ENCODE data around the gene HCFC1R1. TPM values are rescaled to one million over a fixed set of nuclear protein-coding genes. Genes with fewer than 3 reads are reported as not detected.

The HCFC1R1 gene
- total RNA-seq, 1 donor from 2014 or later = 65.7 TPM

GRCh38 chr16:3038256-3038655, 14.5 kb upstream of the HCFC1R1 start:
- Mint-ChIP-seq H3K27me3 (ENCODE audit: low read depth) (peaks cover 84% of the 10 kb centered on the region), H3K4me1 (peaks cover 4% of the 10 kb centered on the region), H3K27ac (no peak overlapping the region), H3K36me3 (no peaks in the 10 kb centered on the region), H3K4me3 (no peak overlapping the region), H3K9me3 (no peaks in the 10 kb centered on the region)
- no peak for TF ChIP-seq CTCF (IDR thresholded peaks at IDR 0.05; ENCODE audit: unreplicated experiment)
- no peak for DNase-seq (ENCODE audit: low spot score in 2 of 2, unreplicated experiment in 2 of 2)

GRCh38 chr16:3036726-3037315, 13.1 kb upstream of the HCFC1R1 start, which contains the start of gene BICDL2:
Gene BICDL2 (minus strand): TSS chr16:3036944. CDS start chr16:3035496, 1,448 bp downstream.
- Mint-ChIP-seq H3K4me1 (peaks cover 4% of the 10 kb centered on the region), H3K36me3 (no peaks in the 10 kb centered on the region), H3K4me3 (peak within 1 kb of the TSS; percentile 53), H3K27ac (no peak within 1 kb of the TSS), H3K27me3 (ENCODE audit: low read depth) (peaks cover 81% of the 10 kb centered on the region), H3K9me3 (no peaks in the 10 kb centered on the region)
- DNase-seq (ENCODE audit: low spot score in 2 of 2, unreplicated experiment in 2 of 2) = no peak
- TF ChIP-seq CTCF (IDR thresholded peaks at IDR 0.05; ENCODE audit: unreplicated experiment) = no peak

GRCh38 chr16:3035972-3036725, 12.4 kb upstream of the HCFC1R1 start:
- Mint-ChIP-seq H3K36me3 (no peaks in the 10 kb centered on the region), H3K4me3 (peak overlapping the region; percentile 53), H3K9me3 (no peaks in the 10 kb centered on the region), H3K27me3 (ENCODE audit: low read depth) (peaks cover 80% of the 10 kb centered on the region), H3K27ac (no peak overlapping the region), H3K4me1 (peaks cover 6% of the 10 kb centered on the region)
- no peak for DNase-seq (ENCODE audit: low spot score in 2 of 2, unreplicated experiment in 2 of 2)
- TF ChIP-seq CTCF (IDR thresholded peaks at IDR 0.05; ENCODE audit: unreplicated experiment) = no peak

- DNase-seq (ENCODE audit: low spot score in 2 of 2, unreplicated experiment in 2 of 2) = no peak
- peak overlapping the region; percentile 53 for H3K4me3 Mint-ChIP-seq
- peaks cover 7% of the 10 kb centered on the region for H3K4me1 Mint-ChIP-seq
- H3K9me3 Mint-ChIP-seq = no peaks in the 10 kb centered on the region
- no peak for TF ChIP-seq CTCF (IDR thresholded peaks at IDR 0.05; ENCODE audit: unreplicated experiment)
- H3K27ac Mint-ChIP-seq = no peak overlapping the region
- H3K27me3 Mint-ChIP-seq (ENCODE audit: low read depth) = peaks cover 76% of the 10 kb centered on the region
- no peaks in the 10 kb centered on the region for H3K36me3 Mint-ChIP-seq
Measured at GRCh38 chr16:3035289-3035971, 11.7 kb upstream of the HCFC1R1 start.

GRCh38 chr16:3032624-3033023, 8.9 kb upstream of the HCFC1R1 start:
- peaks cover 53% of the 10 kb centered on the region for H3K27me3 Mint-ChIP-seq (ENCODE audit: low read depth)
- H3K4me3 Mint-ChIP-seq = no peak overlapping the region

More at GRCh38 chr16:3032624-3033023, 8.9 kb upstream of the HCFC1R1 start:
- peaks cover 9% of the 10 kb centered on the region for H3K4me1 Mint-ChIP-seq
- no peaks in the 10 kb centered on the region for H3K36me3 Mint-ChIP-seq
- no peak for TF ChIP-seq CTCF (IDR thresholded peaks at IDR 0.05; ENCODE audit: unreplicated experiment)
- H3K9me3 Mint-ChIP-seq = no peaks in the 10 kb centered on the region
- DNase-seq (ENCODE audit: low spot score in 2 of 2, unreplicated experiment in 2 of 2) = no peak
- no peak overlapping the region for H3K27ac Mint-ChIP-seq
